HS-27A (cell line): ENCODE measurements around the gene NCAM2.

Source experiments
- DNase-seq: peaks from one replicate; pipeline ENCODE4 v3.0.0-alpha.2; 2012; ENCODE audit warnings: low read depth, missing footprints

The NCAM2 gene

GRCh38 chr21:20997636-20998455 lies at the start of gene NCAM2:
TSS of gene NCAM2 (plus strand) at chr21:20998409.
- no peak for DNase-seq

DNA sequence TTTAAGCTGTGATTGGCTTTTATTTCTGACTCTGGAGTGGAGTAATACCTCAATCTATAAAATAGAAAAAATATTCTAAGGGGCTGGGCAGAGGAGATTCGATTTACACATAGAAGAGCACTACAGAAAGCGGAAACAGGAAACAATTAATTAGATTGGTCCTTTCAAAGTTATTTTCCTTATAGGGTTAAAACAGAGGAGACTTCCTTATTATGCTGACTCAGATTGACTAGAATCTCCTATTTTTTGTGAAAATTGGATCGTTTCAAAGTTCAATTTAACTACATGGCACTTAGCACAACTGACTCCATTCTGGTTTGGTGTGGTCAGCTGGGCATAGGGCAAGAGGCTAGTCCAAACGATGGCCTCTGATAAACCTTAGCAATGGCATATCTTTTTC lies 48.3 kb upstream of the NCAM2 start:
- DNase-seq: no peak

DNA sequence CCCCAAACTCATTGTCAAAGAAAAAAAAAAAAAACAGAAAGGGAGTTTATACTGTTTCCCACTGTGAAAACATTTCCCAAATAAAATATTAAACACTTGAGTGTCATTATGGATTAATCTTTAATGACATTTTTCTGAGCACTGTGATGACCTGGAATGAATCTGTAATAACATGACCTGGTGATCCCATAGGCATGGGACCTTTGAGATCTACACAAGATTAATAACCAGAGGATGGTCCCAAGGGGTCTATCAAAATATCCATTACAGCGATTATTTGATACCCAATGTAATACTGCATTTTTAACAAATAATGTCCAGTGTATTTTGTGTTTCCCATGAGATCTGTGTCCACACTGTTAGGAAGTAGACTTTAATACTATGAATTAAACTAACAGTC lies 32.4 kb upstream of the NCAM2 start:
- no peak for DNase-seq

DNA sequence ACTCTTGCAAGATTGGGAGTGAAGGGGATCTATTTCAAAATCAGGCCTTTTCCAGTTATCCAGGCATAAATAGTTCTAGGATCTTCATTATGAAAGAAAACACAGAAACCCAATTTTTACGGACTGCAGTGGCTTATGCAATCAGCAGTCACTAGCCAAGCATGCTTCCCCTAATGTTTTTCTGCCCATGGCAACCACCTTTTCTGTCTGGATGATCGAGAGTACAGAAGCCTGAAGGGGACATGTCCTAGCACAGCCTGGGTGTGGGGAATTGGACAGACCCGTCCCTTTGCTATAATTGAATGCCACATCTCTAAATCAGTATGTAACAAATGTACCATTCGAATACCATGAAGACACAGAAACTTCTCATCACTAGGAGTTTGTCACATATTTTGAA lies 29.8 kb upstream of the NCAM2 start:
- DNase-seq: no peak

GRCh38 chr21:20970691-20971090 lies 27.5 kb upstream of the NCAM2 start:
- DNase-seq: no peak

- peak; percentile 15 for DNase-seq
Observed at GRCh38 chr21:20971296-20971921, 26.8 kb upstream of the NCAM2 start.

- no peak for DNase-seq
Observed at GRCh38 chr21:20994790-20995189, 3.4 kb upstream of the NCAM2 start.

DNA sequence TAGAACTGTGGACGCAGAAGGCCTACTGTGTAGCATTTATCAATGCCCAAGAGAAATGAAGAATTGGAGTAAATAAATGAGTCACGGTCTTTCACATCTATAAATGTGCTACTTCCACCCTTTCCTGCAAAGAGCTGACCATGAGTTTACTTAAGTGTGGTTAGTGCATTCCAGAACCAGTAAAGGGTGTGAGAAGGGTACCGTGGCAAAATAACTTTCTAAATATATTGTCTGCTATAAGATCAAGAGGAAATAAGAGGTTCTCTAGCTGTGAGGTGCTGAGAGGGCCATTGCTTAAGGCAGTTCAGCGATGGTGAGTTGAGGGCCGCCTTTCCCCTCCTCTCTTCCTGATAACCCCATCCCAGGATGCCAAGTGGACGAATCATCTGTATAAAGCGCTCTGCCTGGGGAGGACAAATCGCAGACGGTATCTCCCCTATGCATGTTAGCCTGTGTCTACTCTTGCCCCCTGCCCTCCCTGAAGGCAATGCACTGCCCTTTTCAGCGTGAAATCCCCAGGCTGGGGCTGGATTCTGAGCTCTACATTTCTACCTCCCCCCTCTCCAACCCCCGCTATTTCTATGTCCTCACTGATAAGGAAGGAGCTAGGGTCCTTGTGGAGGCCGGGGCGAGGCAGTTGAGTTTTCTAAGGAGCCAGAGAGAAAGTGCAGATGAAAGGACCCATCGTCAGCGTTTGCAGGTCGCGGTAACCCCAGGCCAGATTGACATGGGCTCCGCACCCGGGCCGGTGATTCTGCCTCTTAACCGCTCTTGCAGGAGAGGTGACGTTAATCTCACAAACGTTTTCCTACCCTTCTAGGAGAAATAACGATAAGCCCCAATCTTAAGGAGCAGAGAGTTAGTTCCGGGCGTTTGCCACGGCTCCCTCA lies 1.5 kb upstream of the NCAM2 start:
- DNase-seq: no peak

- no peak for DNase-seq
Observed at GRCh38 chr21:20997311-20997635, 936 bp upstream of the NCAM2 start.

GRCh38 chr21:20998456-20998789 lies 214 bp downstream of the NCAM2 start:
- no peak for DNase-seq

DNA sequence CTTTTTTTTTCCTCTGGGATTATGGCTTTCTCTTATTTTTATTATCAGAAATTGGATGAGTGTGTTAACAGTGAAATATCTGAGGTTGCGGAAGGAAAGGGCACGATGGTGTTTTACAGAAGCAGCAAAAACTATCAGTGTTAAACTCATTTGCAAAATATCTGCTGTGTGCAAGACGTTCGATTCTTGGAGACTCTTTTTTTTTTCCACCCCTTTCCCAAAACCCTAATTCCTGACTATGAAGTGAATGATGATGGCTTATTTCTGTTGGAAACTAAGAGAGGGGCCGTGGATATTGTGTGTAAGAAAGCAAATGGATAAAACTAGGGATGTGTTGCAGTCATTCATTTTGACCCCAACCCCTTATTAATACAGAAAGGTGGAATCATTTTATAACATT lies 677 bp downstream of the NCAM2 start:
- no peak for DNase-seq

GRCh38 chr21:20999659-21000058 lies 1.4 kb downstream of the NCAM2 start:
- DNase-seq: no peak

DNA sequence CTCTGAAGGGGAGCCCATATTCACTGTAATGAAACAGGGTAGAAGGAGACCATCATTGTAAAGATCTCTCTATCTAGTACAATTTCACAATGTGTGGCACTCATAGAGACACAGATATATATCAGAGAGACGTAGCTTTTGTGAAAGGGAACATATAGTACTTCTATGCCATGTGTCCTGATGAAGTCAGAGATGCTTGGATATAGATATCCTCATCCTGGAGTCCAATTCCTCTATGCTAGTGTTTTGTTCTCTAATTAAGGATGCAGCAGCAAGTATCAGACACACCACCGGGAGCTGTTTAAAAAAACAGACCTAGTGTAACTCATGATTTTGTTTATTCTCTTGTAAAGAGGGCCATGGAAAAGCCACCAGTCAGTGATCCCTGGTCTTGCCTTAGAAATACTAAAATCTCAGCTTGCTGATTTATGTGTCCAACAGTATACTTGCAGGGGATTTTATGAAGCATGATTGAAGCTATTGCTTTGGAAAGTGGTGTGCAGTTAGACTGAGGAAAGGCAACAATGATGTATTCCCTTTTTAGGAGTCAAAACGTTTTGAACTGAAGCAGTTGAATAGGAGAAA lies 2.5 kb downstream of the NCAM2 start:
- DNase-seq: no peak

- no peak for DNase-seq
Observed at GRCh38 chr21:21001591-21002100, 3.4 kb downstream of the NCAM2 start.

- no peak for DNase-seq
Observed at GRCh38 chr21:21002153-21002552, 3.9 kb downstream of the NCAM2 start.

GRCh38 chr21:21003701-21004100 lies 5.5 kb downstream of the NCAM2 start:
- no peak for DNase-seq

DNA sequence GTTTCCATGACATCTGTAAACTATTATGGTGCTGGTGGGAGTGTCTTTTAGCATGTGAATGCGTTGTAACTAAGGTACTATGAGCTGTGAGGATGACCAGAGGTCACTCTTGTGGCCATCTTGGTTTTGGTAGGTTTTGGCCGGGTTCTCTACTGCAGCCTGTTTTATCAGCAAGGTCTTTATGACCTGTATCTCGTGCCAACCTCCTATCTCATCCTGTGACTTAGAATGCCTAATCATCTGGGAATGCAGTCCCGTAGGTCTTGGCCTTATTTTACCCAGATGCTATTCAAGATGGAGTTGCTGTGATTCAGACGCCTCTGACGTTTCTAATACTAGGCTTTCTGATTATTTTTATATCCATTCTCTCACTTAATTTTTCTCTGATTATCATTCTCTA lies 9.4 kb downstream of the NCAM2 start:
- no peak for DNase-seq

GRCh38 chr21:21010228-21010627 lies 12.0 kb downstream of the NCAM2 start:
- DNase-seq: no peak

GRCh38 chr21:21010698-21011097 lies 12.5 kb downstream of the NCAM2 start:
- no peak for DNase-seq

DNA sequence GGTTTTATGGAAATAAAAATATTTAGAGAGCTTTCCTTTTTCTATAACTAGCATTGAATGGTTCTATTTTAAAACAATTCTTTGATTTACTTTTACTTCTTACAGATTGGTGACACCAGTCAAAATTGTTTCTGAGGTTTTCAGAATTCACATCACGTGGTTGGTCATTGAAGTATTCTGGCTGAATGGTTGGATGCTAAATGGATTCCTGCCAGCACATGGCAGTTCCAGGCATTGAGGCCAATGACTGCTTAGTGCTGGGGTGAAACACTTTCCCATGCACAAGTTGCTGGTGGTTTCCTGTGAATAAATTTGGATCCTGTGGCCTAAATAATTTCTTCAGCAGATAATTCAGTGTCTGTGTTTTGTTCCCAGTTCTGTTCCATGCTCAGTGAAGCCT lies 20.6 kb downstream of the NCAM2 start:
- DNase-seq: no peak

DNA sequence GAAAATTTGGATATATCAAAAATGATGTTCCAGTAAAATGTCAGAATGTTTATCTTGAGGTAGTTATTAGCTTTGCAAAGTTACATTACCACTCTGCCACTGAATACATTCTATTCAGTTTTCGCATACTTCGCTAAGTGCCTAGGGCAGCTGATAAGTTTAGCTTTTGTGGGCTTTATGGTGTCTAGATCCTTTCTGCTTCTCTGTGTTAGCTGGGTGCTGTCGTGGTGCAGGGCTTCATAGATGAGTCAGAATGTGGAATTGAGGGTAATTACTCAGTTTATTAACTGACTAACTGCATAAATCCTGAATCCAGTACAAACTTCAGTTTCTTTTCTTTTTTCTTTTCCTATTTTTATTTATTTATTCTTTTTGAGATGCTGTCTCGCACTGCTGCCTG lies 21.5 kb downstream of the NCAM2 start:
- no peak for DNase-seq

GRCh38 chr21:21025742-21026141 lies 27.5 kb downstream of the NCAM2 start:
- DNase-seq: no peak
